ENCODE results near the gene MYMK.
A peak's percentile ranks its signal among the peaks of the same experiment; 100 is the strongest.

MYMK gene

DNA sequence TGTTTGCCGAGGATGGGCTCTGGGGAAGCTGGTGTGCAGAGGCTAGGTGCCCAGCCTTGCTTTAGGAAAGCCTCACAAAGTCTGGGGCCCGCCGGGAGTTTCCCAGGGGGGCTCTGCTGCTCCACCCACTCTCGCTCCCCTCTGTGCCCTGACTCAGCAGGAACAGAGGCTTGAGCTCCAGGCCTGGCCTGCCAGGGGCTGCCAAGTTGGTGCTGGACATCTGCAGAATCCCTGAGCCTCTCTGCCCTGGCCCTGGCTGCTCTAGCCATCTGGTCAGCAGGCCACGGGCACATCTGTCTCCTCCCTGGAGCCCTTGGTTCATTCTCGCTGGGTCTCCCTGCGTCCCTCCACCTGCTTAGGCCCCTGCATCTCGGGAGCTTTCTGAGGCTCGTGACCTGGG, 9.1 kb upstream of the MYMK start:
- peak in 1 of 2 experiments; percentile 14 for DNase-seq

DNA sequence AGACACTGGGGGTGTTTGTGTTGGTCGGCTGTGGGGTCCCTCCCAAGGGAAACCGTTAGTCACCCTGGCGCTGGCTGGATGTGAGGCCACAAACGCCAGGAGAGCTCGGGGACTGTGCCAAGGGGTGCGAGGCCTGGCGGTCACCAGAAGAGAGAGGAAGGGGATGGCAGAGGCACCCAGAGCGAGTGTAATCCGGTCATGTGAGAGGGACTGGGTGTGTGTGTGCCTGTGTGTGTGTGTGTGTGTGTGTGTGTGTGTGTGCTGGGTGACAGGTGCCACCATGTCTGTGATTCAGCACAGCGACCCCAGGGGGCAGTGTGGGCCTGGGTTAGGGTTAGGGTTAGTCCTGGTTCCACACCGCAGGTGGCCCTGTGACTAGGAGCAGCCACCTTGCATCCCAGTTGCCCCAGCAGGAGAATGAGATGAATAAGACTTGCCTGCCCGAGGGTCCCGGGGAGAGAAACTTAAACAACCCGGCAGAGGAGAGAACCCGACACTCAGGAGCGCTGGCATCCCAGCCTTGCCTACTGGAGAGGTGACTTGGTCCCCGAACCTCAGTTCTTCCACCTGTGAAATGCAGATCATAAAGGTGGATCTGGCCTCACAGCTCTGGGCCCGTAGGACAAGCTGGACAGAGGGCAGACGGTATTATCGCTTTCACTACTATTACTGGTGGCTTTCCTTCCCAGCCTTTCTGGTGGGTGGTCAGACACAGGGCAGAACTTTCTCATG, 8.3 kb upstream of the MYMK start:
- peak; percentile 68 for DNase-seq

DNA sequence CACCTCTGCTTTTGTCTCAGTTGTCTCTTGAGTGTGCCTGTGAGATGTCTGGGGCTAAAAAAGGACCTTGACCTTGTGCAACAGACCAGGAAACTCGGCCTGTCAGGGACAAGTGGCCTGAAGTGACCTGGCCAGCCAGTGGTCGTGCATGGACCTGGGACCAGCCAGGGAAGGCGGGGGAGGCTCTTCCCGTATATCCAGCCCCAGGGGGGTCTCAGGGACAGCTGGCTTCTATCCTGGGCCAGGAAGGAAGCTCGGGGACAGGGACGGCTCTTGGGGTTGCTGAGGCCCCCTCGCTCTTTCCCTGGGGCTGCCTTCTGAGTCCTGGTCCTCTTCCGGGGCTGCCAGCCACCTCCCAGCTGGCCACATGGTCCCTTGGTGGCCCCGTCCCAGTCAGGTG, 6.5 kb upstream of the MYMK start:
- DNase-seq = no peak

GRCh38 chr9:133529874-133530273, 5.1 kb upstream of the MYMK start:
- no peak for DNase-seq

- DNase-seq = no peak
These were observed 4.7 kb upstream of the MYMK start for GRCh38 chr9:133529457-133529856.

DNA sequence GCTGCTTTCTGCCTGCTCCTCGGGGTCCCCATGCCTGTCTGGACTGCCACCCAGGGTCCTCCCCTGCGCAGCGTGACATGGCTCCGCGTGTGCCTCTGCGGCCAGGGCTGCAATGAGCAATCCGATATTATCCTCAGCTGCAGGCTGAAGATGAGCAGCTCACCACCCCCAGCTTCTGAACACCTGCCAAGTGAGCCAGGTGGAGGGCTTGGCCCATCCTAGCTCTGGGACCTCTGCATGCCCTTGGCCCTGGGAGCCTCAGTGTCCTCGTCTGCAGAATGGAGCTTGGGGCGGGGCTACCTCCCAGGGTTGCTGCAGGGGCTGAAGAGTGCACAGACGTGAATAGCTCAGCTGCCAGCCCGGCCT, 4.1 kb upstream of the MYMK start:
- DNase-seq = no peak

DNA sequence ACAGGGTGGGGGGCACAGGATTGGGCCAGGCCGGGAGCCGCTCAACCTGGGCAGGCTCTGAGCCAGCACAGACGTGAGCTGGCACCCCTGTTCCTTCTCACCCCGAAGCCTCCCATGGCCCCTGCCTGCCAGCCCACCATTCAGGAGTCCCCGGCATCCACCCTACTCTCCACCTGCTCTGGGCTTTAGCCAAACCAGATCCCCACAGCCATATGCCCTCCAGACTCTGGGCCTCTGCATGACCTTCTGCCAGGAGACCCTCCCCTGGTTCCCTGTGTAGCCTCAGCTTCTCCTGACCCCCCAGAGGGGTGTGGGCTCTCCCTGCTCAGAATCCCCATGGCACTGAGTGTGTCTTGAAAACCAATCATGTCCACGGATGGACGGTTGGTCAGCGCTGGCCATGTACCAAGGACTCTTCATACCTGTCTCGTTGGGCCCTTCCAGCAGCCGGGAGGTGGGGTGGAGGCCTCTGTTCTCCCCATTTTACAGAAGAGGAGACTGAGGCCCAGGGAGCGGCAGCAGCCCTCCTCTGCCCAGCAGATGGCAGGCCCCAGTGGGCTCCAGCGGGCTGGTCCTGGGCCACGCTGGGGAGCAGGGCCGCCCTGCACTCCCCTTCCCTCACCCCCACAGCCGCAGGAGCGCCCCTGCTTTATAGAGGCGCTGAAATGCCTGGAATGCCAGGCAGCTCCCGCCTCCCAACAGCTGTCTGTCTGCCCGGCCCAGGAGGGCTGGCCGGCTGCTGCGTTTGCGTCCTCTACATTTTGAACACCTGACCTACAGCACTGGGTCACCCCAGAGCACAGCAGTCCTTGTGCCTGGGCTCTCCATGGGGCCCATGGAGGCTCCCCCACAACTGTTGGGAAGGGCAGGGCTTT, 3.5 kb upstream of the MYMK start:
- no peak for DNase-seq

GRCh38 chr9:133527444-133527920, 2.7 kb upstream of the MYMK start:
- no peak for DNase-seq

GRCh38 chr9:133526721-133527321, 2.1 kb upstream of the MYMK start:
- no peak for DNase-seq

DNA sequence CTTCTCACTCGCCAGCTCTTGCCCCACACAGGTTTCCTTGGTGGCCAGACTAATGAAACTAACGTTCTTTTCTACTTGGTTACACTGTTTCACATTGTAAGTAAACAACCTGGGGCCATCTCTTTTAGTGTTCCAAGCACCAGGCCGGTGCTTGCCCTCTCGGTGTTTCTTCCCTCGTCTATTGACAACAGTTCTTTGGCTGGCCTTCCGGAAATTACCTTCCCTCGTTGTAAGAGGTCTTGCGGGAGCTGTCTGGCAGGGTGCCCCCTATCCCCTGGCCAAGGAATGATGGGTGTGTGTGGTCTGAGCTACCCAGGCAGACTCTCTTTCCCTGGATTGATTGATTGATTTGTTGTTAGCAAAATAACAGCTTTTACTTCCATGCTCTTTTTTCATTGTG, 918 bp upstream of the MYMK start:
- no peak for DNase-seq

DNA sequence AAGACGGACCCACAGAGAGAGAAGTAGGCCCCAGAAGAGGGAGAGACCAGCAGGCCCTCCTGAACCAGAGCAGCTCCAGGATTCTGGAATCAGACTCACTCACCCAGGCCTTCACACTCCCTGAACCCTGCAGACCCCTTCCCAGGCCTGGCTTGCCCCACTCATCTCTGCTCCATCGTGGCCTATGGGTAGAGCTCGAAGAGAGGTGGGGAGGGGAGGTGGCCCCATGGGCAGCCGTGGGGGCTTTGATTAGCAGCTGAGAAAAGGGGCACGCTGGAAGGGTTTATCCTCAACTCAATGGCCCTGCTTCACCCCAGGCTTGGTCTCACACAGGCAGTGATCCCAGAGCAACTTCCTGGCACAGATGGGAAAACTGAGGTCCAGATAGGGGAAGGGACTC, 613 bp downstream of the MYMK start:
- no peak for DNase-seq

DNA sequence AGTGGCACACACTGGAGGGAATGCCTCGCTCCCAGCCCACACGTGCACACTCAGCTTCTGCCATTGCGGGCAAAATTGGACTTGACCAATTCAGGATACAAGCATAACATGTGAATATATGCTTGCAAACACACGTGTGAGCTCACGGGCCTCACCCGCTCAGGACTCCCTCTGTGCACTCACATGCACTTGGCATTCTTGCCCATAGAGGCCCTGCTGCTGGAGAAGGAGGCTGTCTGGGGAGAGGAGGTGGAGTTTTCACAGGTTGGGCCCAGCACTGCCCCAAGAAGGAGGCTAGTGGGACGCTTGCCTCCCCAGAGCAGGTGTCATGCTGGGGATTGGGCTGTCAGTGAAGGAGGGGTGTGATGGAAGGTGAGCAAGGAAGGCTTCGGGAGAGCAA, 1.7 kb downstream of the MYMK start:
- no peak for DNase-seq

DNA sequence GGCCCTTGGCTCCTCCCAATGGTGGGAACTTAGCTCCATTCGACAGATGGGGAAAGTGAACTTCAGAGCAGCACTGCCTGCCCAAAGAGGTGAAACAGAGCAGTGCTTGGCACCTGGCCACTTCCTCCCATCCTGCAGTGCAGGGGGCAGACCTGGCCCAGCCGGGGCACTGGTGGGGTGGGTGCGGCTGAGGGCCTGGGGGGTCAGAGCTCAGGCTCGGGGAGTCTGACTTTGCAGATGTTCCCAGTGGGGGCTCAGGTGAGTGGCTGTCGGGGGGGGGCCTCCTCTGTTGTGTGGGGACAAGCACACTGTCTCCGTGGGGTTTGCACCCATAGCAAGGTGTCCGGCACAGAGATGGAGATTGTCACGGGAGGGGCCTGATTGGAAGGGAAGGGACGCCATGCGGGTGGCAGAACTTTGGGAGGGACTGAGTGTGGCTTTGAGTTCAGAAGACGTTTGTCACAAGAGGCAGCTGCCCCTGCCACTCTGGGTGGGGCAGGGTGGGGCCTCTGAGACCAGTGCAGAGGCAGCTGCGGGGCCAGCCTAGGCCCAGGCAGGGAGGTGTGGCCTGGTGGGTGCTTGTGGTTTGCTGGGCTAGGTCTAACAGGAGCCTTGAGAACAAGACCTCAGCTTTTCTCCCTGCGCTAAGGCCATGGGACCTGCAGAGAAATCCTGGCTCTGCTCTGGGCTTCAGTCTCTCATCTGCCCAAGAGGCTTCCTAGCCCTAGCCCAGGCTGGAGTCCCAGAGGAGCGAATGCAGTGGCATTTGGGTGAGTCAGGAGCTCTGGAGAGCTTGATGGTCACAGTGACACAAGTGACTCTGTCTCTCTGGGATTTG, 2.5 kb downstream of the MYMK start:
- no peak for DNase-seq

- DNase-seq = no peak
These were observed 3.4 kb downstream of the MYMK start for GRCh38 chr9:133521122-133522072.

DNA sequence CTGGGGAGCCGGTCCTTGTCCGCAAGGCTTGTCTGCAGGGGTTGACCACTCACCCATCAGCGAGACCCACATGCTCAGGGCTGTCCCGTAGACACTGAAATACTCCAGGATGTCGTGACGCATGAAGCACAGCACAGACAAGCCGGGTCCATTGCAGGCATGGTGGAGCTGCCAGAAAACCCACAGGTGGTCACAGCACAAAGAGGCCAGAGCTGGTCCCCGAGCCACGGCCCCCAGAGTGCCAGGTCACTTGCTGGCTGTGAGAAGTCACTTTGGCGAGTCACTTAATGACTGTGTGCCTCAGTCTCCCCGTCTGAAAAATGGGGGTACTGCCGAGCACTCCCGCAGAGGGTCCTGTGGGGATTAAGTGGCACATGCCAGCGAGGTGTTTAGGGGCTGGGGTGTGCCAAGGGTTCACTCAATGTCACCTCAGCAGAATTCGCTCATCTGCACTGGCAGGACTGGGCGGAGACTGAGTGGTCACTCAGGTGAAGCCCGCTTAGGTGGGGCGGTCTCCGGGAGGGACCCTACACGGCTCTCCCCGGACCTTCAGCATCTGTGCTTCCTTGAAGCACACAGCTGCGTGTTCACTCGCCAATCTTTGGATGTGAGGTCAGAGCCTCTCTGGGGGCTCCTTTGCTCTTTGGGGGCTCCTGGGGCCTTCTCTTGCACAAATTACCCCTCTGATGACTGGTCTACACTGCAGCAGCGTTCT, 4.5 kb downstream of the MYMK start:
- no peak for DNase-seq

DNA sequence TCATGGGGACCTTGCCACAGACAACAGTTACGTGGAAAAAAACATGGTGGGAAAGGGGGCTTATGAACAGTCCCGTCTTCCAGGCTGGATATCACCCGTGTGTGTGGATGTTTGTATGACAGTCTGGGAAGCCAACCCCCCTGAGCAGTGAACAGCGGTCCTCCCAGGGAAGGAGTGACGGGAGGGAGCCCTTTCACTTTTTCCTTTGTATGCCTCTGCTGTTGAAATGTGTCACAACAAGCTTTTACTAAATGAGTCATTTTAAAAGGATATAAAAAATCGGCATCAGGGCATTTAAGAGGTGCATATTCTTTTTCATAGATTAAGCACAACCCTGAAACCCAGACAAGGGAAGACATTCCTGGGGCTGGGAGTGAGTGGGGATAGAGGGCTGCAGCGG, 5.1 kb downstream of the MYMK start:
- DNase-seq = no peak

GRCh38 chr9:133518706-133519449, 5.9 kb downstream of the MYMK start:
- DNase-seq = no peak

DNA sequence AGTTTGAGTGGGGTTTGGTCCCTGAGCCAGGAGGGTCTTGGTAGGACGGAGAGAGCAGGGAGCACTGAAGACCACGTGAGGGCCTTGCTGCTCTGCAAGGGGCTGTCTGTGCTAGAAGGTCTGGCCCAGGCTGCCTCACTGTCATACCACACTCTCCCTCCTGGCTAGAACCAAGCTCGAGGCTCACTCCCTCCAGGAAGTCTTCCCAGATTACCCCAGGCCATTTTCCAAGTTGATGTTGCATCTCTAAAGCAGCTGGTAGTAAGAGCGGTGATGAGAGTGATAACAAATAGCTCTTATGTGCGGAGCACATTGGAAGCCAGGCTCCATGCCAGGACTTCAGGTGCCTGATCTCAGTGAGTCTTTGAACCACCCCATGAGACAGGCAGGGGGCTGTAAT, 6.6 kb downstream of the MYMK start:
- DNase-seq = no peak

- no peak for DNase-seq
These were observed 7.0 kb downstream of the MYMK start for GRCh38 chr9:133517711-133518110.

DNA sequence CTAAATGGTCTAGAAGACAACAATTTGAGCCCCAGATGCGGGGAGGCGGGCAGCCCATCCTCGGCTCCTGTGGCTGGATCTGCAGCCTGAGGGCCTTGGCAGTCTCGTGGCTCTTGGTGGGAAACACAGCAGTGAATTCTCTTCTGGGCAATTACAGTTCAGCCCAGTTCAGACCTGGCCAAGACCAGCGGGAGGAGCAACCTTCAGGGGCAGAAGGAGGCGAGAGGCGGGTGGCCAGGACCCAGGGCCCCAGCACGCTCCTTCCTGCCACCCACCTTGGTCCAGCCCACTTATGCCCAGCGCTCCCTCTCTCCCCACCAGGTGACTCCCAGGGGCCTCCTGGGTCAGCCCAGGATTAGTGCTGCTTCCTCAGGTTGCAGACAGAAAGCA, 7.8 kb downstream of the MYMK start:
- DNase-seq = no peak
